ENCODE data around the gene ZNF544.

The ZNF544 gene

GRCh38 chr19:58268344-58268743 lies 39.6 kb downstream of the ZNF544 start:
- no peak for DNase-seq (ENCODE audit: low read depth in 2 of 2)
- TF ChIP-seq CTCF (IDR thresholded peaks at IDR 0.05; ENCODE audit: low read depth, low read length), result no peak
- no peak overlapping the region for H3K4me3 ChIP-seq (replicated peaks in 1 of 2; ENCODE audit: low read depth in 2 of 2, low read length in 2 of 2)

- no peak for TF ChIP-seq CTCF (IDR thresholded peaks at IDR 0.05; ENCODE audit: low read depth, low read length)
- peak in 1 of 2 donors; percentile 18 for DNase-seq (ENCODE audit: low read depth in 2 of 2)
- no peak overlapping the region for H3K4me3 ChIP-seq (replicated peaks in 1 of 2; ENCODE audit: low read depth in 2 of 2, low read length in 2 of 2)
Observed at GRCh38 chr19:58274771-58275201, 46.1 kb downstream of the ZNF544 start.

DNA sequence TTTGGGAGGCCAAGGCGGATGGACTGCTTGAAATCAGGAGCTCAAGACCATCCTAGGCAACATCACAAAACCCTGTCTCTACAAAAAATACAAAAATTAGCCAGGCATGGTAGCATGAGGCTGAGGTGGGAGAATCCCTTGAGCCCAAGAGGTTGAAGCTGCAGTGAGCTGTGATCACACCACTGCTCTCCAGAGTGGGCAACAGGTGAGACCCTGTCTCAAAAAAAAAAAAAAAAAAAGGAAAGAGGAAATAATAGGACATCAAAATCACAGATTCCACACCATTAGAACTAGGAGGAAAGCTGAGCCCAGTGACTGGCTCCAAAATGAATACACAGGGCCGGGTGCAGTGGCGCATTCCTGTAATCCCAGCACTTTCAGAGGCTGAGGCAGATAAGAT lies 46.9 kb downstream of the ZNF544 start:
- H3K4me3 ChIP-seq (replicated peaks in 1 of 2; ENCODE audit: low read depth in 2 of 2, low read length in 2 of 2), result no peak overlapping the region
- no peak for DNase-seq (ENCODE audit: low read depth in 2 of 2)
- no peak for TF ChIP-seq CTCF (IDR thresholded peaks at IDR 0.05; ENCODE audit: low read depth, low read length)

GRCh38 chr19:58277197-58277596 lies 48.5 kb downstream of the ZNF544 start:
- no peak overlapping the region for H3K4me3 ChIP-seq (replicated peaks in 1 of 2; ENCODE audit: low read depth in 2 of 2, low read length in 2 of 2)
- no peak for DNase-seq (ENCODE audit: low read depth in 2 of 2)
- no peak for TF ChIP-seq CTCF (IDR thresholded peaks at IDR 0.05; ENCODE audit: low read depth, low read length)

- DNase-seq (ENCODE audit: low read depth in 2 of 2), result no peak
- no peak for TF ChIP-seq CTCF (IDR thresholded peaks at IDR 0.05; ENCODE audit: low read depth, low read length)
- peak overlapping the region; percentile 86 to 93 for H3K4me3 ChIP-seq (replicated peaks in 1 of 2; ENCODE audit: low read depth in 2 of 2, low read length in 2 of 2)
Observed at GRCh38 chr19:58277748-58278540, 49.2 kb downstream of the ZNF544 start.

DNA sequence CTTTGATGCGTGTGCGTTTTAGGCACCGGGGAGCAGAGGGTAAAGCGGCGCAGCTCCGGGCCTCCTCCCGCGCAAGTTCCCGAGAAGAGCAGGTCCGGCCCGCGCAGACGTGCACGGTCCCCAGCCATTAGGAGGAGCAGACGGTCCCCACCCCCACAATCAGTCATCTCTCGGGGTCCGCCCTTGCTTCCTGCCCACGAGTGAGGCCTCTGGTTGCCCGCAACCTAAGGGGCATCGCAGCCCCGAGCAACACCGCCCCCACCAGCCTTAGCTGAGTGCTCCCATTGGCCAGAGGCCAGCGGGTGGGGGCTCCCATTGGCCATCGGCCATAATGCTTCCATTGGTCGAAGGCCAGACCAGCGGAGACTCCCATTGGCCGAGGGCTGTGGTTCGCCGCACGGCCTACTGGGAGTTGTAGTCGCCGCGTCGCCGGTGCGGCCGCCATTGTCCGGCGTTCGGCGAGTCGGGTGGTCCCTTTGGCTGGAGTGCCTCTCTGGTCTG lies 49.9 kb downstream of the ZNF544 start, which contains the start of gene ZNF8:
Gene ZNF8 (plus strand): TSS at position 415 of the 501 bp plus-strand sequence. CDS start 127 bp downstream, outside the sequence.
- TF ChIP-seq CTCF (IDR thresholded peaks at IDR 0.05; ENCODE audit: low read depth, low read length), result no peak
- DNase-seq (ENCODE audit: low read depth in 2 of 2), result peak; percentile 99
- H3K4me3 ChIP-seq (replicated peaks in 1 of 2; ENCODE audit: low read depth in 2 of 2, low read length in 2 of 2), result peak within 1 kb of the TSS; percentile 86 to 93
